Heart right ventricle (tissue), 16 donors: Measurements from ENCODE around the gene ARL4A. TPM values are rescaled to one million over a fixed set of nuclear protein-coding genes. Genes with fewer than 3 reads are reported as not detected.
A peak's percentile ranks its signal among the peaks of the same experiment; 100 is the strongest.
"Not testable (repeated sequence)": the region's sequence is repeated elsewhere in the genome, so short reads cannot be mapped to it uniquely, and the experiment has no call there.

ENCODE experiments used
- ATAC-seq, 8 donors: fragments of 200-7000 bp; cut with Tn5 transposase; one replicate each; pipeline ENCODE4 v1.9.1; 2020; ENCODE audit warnings: mild to moderate bottlenecking in 8 of 8, moderate library complexity in 8 of 8, moderate number of reproducible peaks in 1 of 8
- DNase-seq, 2 donors: peaks; one replicate each; pipeline ENCODE4 v3.0.0-alpha.2; 2020
- H3K27ac ChIP-seq, 10 donors: fragments of 200-600 bp; sonication (generic) in 2 of 10; one replicate each; pipeline versions ENCODE4 v1.5.0 to v1.8.0; 2020 to 2022; ENCODE audit warnings: mild to moderate bottlenecking in 3 of 10
- H3K27me3 ChIP-seq, 7 donors: fragments of 200-600 bp; one replicate each; pipeline ENCODE4 v1.8.0; 2021 to 2022; ENCODE audit warnings: mild to moderate bottlenecking in 2 of 7
- H3K36me3 ChIP-seq, 9 donors: fragments of 200-600 bp; sonication (generic) in 1 of 9; one replicate each; pipeline versions ENCODE4 v1.5.0 to v1.8.0; 2020 to 2022; ENCODE audit warnings: mild to moderate bottlenecking in 2 of 9
- H3K4me1 ChIP-seq, 9 donors: fragments of 200-600 bp; sonication (generic) in 1 of 9; one replicate each; pipeline versions ENCODE4 v1.5.0 to v1.8.0; 2020 to 2022; ENCODE audit warnings: mild to moderate bottlenecking in 4 of 9
- H3K4me3 ChIP-seq, 10 donors: fragments of 200-600 bp; sonication (generic) in 2 of 10; one replicate each; pipeline versions ENCODE4 v1.5.0 to v1.8.0; 2020 to 2022; ENCODE audit warnings: mild to moderate bottlenecking in 7 of 10, moderate library complexity in 2 of 10
- H3K9me3 ChIP-seq, 11 donors: fragments of 200-600 bp in 10 of 11; sonication (generic) in 2 of 11; one replicate each; pipeline versions ENCODE4 v1.5.0 to v1.8.0; 2013 to 2022; ENCODE audit warnings: mild to moderate bottlenecking in 2 of 11, control low read depth in 1 of 11, moderate library complexity in 1 of 11
- CTCF ChIP-seq, 9 donors: fragments of 200-600 bp; sonication (generic) in 2 of 9; IDR thresholded peaks; one replicate each; pipeline versions ENCODE4 v1.5.0 to v1.8.0; 2021 to 2022; ENCODE audit warnings: antibody characterized with exemption in 9 of 9, mild to moderate bottlenecking in 5 of 9, moderate library complexity in 1 of 9
- WGBS, 2 donors: extraction: QIAGEN DNeasy Blood & Tissue Kit; methylation state at CpG; one replicate each; pipeline ENCODE4 v1.1.7; 2013; ENCODE audit warnings: inconsistent platforms in 1 of 2; 5-methylcytosine and 5-hydroxymethylcytosine counted together
- intact Hi-C, 10 donors: fragments of 100-400 bp; cut with DNase I; formaldehyde crosslinking; loops; one replicate each; pipeline versions ENCODE4 v1.11.1 to v1.14.2; 2022
- polyA plus RNA-seq, 2 donors: library from polyadenylated mRNA; stranded (reverse); fragments of 200-250 nt; gene quantifications; one replicate each; pipeline ENCODE4 v1.2.3, GENCODE V29; 2013
- total RNA-seq, 10 donors: library from RNA; stranded (reverse); fragmentation: NEBNext Ultra II Directional in 3 of 10; extraction: Animal tissue kit (Norgen Biotek cat#: 25700) in 3 of 10; gene quantifications; one replicate each; pipeline versions ENCODE4 v1.2.1 to v1.2.4, GENCODE V29; 2021 to 2023
- donor health status: Arrhythmogenic right ventricular cardiomyopathy.
- donor health status: ischemic (EF 13 %, LVEDD 7.1; RV severe dilation, severe dysfunction).
- donor health status: healthy with polysubstance abuse.
- donor health status: DM: no; HTN: yes; CAD: no.
- donor health status: DM: no; HTN: no; CAD: no.
- donor health status: ischemic (EF 25% LVEDD 6.9; RV normal size, moderate dysfunction).
- donor health status: ischemic (EF 25% LVEDD 5.7; RV mildly dilated, moderate dysfunction).
- donor health status: healthy.
- donor health status: DM: yes; HTN: yes; CAD: no.
- donor health status: Ischemic cardiomyopathy.
- donor health status: ischemic (EF 35%, LVEDD 5.7; RV mildly dilated, moderate dysfunction).
- donor health status: nonischemic (EF 11% LVEDD 7.7; RV severe dilation, severe dysfunction).
- donor health status: DM: yes; HTN: yes; CAD: no.
- donor health status: PGD.
- donor health status: ischemic (EF 29% LVEDD 5.4; RV normal size, mild dysfunction).
- donor health status: nonischemic (EF 23%, LVEDD 6.1; RV moderate dilation, normal function).

Gene ARL4A
- total and polyA plus RNA-seq, 12 donors, result 6.9 to 21.4 (median 12.9) TPM

GRCh38 chr7:12686234-12686890, 1.1 kb upstream of the ARL4A start:
- Histone ChIP-seq H3K27me3 (no peaks in the 10 kb centered on the region), H3K36me3 (no peaks in the 10 kb centered on the region), H3K4me1 (peaks cover 0 to 37% (median 21%) of the 10 kb centered on the region in 9 donors), H3K27ac (peak overlapping the region; percentile 47 to 92 (median 90)), H3K9me3 (no peaks in the 10 kb centered on the region), H3K4me3 (peak overlapping the region; percentile 74 to 99 (median 90))
- ATAC-seq (peak; percentile 81 to 97 (median 88)), DNase-seq (peak; percentile 89 to 93)
- 4 to 5% methylated on average over 49 to 54 of the region's 54 CpGs for WGBS, 2 donors
- intact Hi-C loops, result loop anchor here in 9 of 10 donors (2.0 to 10.0 kb wide), 14 partner anchors 41 to 578 kb away; no protein-coding TSS in a partner anchor
- TF ChIP-seq CTCF (IDR thresholded peaks at IDR 0.05), result peak; percentile 81 to 98 (median 92)

- ATAC-seq (peak in 3 of 8 donors; percentile 0 to 5 (median 1)), DNase-seq (no peak)
- no peaks in the 10 kb centered on the region for H3K36me3 ChIP-seq
- H3K27ac ChIP-seq, result peak overlapping the region; percentile 51 to 92 (median 90)
- WGBS, 2 donors, result 5 to 6% methylated on average over 12 of the region's 12 CpGs
- peak overlapping the region; percentile 43 to 99 (median 90) for H3K4me3 ChIP-seq
- intact Hi-C loops, result loop anchor here in 9 of 10 donors (1.0 to 10.0 kb wide), 15 partner anchors 40 to 577 kb away; no protein-coding TSS in a partner anchor
- no peaks in the 10 kb centered on the region for H3K9me3 ChIP-seq
- no peak for TF ChIP-seq CTCF (IDR thresholded peaks at IDR 0.05)
- H3K27me3 ChIP-seq, result no peaks in the 10 kb centered on the region
- peaks cover 0 to 44% (median 21%) of the 10 kb centered on the region in 9 donors for H3K4me1 ChIP-seq
These were observed 312 bp downstream of the ARL4A start for GRCh38 chr7:12687718-12688171.

GRCh38 chr7:12688485-12689170, 1.2 kb downstream of the ARL4A start:
- H3K27me3 ChIP-seq, DNase-seq, H3K36me3 ChIP-seq, H3K9me3 ChIP-seq, ATAC-seq: not testable (repeated sequence)
- intact Hi-C loops, result loop anchor here in 9 of 10 donors (5.0 to 10.0 kb wide), 13 partner anchors 39 to 576 kb away; no protein-coding TSS in a partner anchor
- peak overlapping the region in 2 of 10 donors; percentile 41 to 91 for H3K27ac ChIP-seq
- H3K4me1 ChIP-seq, result peaks cover 0 to 45% (median 21%) of the 10 kb centered on the region in 9 donors
- WGBS, 2 donors, result 69 to 79% methylated on average over 2 of the region's 3 CpGs
- peak overlapping the region in 9 of 10 donors; percentile 74 to 99 (median 92) for H3K4me3 ChIP-seq

- DNase-seq, result no peak
- WGBS, 2 donors, result 66 to 80% methylated on average over 2 of the region's 2 CpGs
- no peak for TF ChIP-seq CTCF (IDR thresholded peaks at IDR 0.05)
- Histone ChIP-seq H3K27me3 (no peaks in the 10 kb centered on the region), H3K36me3 (no peaks in the 10 kb centered on the region), H3K4me3 (peak overlapping the region in 9 of 10 donors; percentile 19 to 99 (median 92)), H3K4me1 (peaks cover 0 to 50% (median 21%) of the 10 kb centered on the region in 9 donors), H3K27ac (peak overlapping the region in 2 of 10 donors; percentile 31 to 41), H3K9me3 (no peaks in the 10 kb centered on the region)
- intact Hi-C loops, result loop anchor here in 9 of 10 donors (5.0 to 10.0 kb wide), 13 partner anchors 38 to 575 kb away; no protein-coding TSS in a partner anchor
- ATAC-seq, result no peak
These were observed 2.0 kb downstream of the ARL4A start for GRCh38 chr7:12689451-12689850.
